ENCODE measurements around the gene VDAC1.
"Not testable (repeated sequence)": the region's sequence is repeated elsewhere in the genome, so short reads cannot be mapped to it uniquely, and the experiment has no call there.

The VDAC1 gene

GRCh38 chr5:133994297-133994989, 10.3 kb downstream of the VDAC1 start:
- no peak for DNase-seq

GRCh38 chr5:133993185-133993936, 11.4 kb downstream of the VDAC1 start:
- no peak for DNase-seq

GRCh38 chr5:133992429-133993155, 12.2 kb downstream of the VDAC1 start:
- no peak for DNase-seq

- no peak for DNase-seq
These were observed 13.4 kb downstream of the VDAC1 start for GRCh38 chr5:133991171-133991910.

- DNase-seq: no peak
These were observed 14.4 kb downstream of the VDAC1 start for GRCh38 chr5:133990396-133990795.

GRCh38 chr5:133985540-133986180, 19.1 kb downstream of the VDAC1 start:
- no peak for DNase-seq

GRCh38 chr5:133983674-133984073, 21.1 kb downstream of the VDAC1 start:
- no peak for DNase-seq

GRCh38 chr5:133981714-133982113, 23.1 kb downstream of the VDAC1 start:
- no peak for DNase-seq

- no peak for DNase-seq
These were observed 24.1 kb downstream of the VDAC1 start for GRCh38 chr5:133980652-133981051.

- no peak for DNase-seq
These were observed 25.8 kb downstream of the VDAC1 start for GRCh38 chr5:133978943-133979342.

- no peak for DNase-seq
These were observed 26.9 kb downstream of the VDAC1 start for GRCh38 chr5:133977858-133978257.

GRCh38 chr5:133977161-133977787, 27.5 kb downstream of the VDAC1 start:
- no peak for DNase-seq

- not testable (repeated sequence) for DNase-seq
These were observed 29.2 kb downstream of the VDAC1 start for GRCh38 chr5:133975546-133975945.

GRCh38 chr5:133974142-133974541, 30.6 kb downstream of the VDAC1 start:
- DNase-seq: no peak

- no peak for DNase-seq
These were observed 34.4 kb downstream of the VDAC1 start for GRCh38 chr5:133970325-133970909.

GRCh38 chr5:133969654-133970324, 35.0 kb downstream of the VDAC1 start:
- DNase-seq: no peak

GRCh38 chr5:133968204-133968980, 36.4 kb downstream of the VDAC1 start, which contains the start of gene C5orf15:
TSS of gene C5orf15 (minus strand) at chr5:133968625. CDS start at chr5:133968584, 41 bp downstream.
- peak; percentile 33 for DNase-seq

GRCh38 chr5:133967698-133968203, 37.0 kb downstream of the VDAC1 start:
- DNase-seq: no peak

GRCh38 chr5:133967124-133967523, 37.7 kb downstream of the VDAC1 start:
- no peak for DNase-seq

GRCh38 chr5:133966090-133966489, 38.7 kb downstream of the VDAC1 start:
- no peak for DNase-seq
